Measurements from ENCODE around the gene LLGL1.
A peak's percentile ranks its signal among the peaks of the same experiment; 100 is the strongest.

LLGL1 gene

GRCh38 chr17:18237461-18237860, 12.0 kb downstream of the LLGL1 start:
- Histone ChIP-seq H3K27ac (replicated peaks; ENCODE audit: low read length) (no peak overlapping the region), H2BK12ac (ENCODE audit: low read length) (no peak overlapping the region), H3K9ac (ENCODE audit: low read depth, low read length, poor library complexity) (no peak overlapping the region), H3K14ac (ENCODE audit: low read length) (peak overlapping the region; percentile 58), H3K27me3 (ENCODE audit: control insufficient read depth in 3 of 3, insufficient read depth in 3 of 3, low read depth in 1 of 3, low read length in 3 of 3) (no peaks in the 10 kb centered on the region), H3K79me1 (ENCODE audit: low read depth, low read length) (peaks cover 32% of the 10 kb centered on the region), H3K4me2 (ENCODE audit: insufficient read depth, low read length, poor library complexity, severe bottlenecking) (no peak overlapping the region), H4K91ac (ENCODE audit: low read depth, low read length, poor library complexity) (no peak overlapping the region), H3K4me1 (ENCODE audit: control insufficient read depth in 2 of 2, insufficient read depth in 1 of 2, low read depth in 1 of 2, low read length in 2 of 2) (no peaks in the 10 kb centered on the region), H3K36me3 (replicated peaks in 1 of 2; ENCODE audit: control insufficient read depth in 2 of 2, insufficient read depth in 2 of 2, low read length in 2 of 2) (peaks cover 90 to 97% of the 10 kb centered on the region in 2 donors), H3K9me3 (replicated peaks in 1 of 2; ENCODE audit: control insufficient read depth in 2 of 2, insufficient read depth in 1 of 2, low read depth in 1 of 2, low read length in 2 of 2) (no peaks in the 10 kb centered on the region), H2AK5ac (ENCODE audit: low read depth, low read length) (no peak overlapping the region), H2BK15ac (ENCODE audit: low read length) (no peak overlapping the region), H3K23ac (ENCODE audit: low read depth, low read length, poor library complexity) (no peak overlapping the region), H2BK5ac (ENCODE audit: low read length) (no peak overlapping the region), H2AFZ (ENCODE audit: low read length) (no peak overlapping the region), H4K8ac (ENCODE audit: low read depth, low read length) (no peak overlapping the region), H2BK120ac (ENCODE audit: low read depth, low read length) (no peak overlapping the region), H3K18ac (ENCODE audit: low read length) (no peak overlapping the region), H3K4ac (ENCODE audit: low read length) (peak overlapping the region; percentile 42), H3K4me3 (ENCODE audit: low read length in 2 of 2) (no peak overlapping the region)
- WGBS, 2 donors (ENCODE audit: extremely low coverage in 2 of 2, insufficient read length in 2 of 2, insufficient replicate concordance in 1 of 2): no CpG with 5 or more reads among the region's 20 CpGs
- DNase-seq (ENCODE audit: low spot score): no peak

- no peak overlapping the region for H2AFZ ChIP-seq (ENCODE audit: low read length)
- H3K18ac ChIP-seq (ENCODE audit: low read length): peak overlapping the region; percentile 28
- peak overlapping the region; percentile 27 for H3K14ac ChIP-seq (ENCODE audit: low read length)
- no peak overlapping the region for H3K4me3 ChIP-seq (ENCODE audit: low read length in 2 of 2)
- DNase-seq (ENCODE audit: low spot score): no peak
- no peak overlapping the region for H3K23ac ChIP-seq (ENCODE audit: low read depth, low read length, poor library complexity)
- H2BK120ac ChIP-seq (ENCODE audit: low read depth, low read length): no peak overlapping the region
- no CpG with 5 or more reads among the region's 18 CpGs for WGBS, 2 donors (ENCODE audit: extremely low coverage in 2 of 2, insufficient read length in 2 of 2, insufficient replicate concordance in 1 of 2)
- H2BK12ac ChIP-seq (ENCODE audit: low read length): no peak overlapping the region
- H2AK5ac ChIP-seq (ENCODE audit: low read depth, low read length): no peak overlapping the region
- H3K4ac ChIP-seq (ENCODE audit: low read length): no peak overlapping the region
- peaks cover 87 to 95% of the 10 kb centered on the region in 2 donors for H3K36me3 ChIP-seq (replicated peaks in 1 of 2; ENCODE audit: control insufficient read depth in 2 of 2, insufficient read depth in 2 of 2, low read length in 2 of 2)
- H3K9ac ChIP-seq (ENCODE audit: low read depth, low read length, poor library complexity): no peak overlapping the region
- H3K4me2 ChIP-seq (ENCODE audit: insufficient read depth, low read length, poor library complexity, severe bottlenecking): no peak overlapping the region
- H4K91ac ChIP-seq (ENCODE audit: low read depth, low read length, poor library complexity): no peak overlapping the region
- peak overlapping the region; percentile 94 for H4K8ac ChIP-seq (ENCODE audit: low read depth, low read length)
- no peak overlapping the region for H3K27ac ChIP-seq (replicated peaks; ENCODE audit: low read length)
- no peaks in the 10 kb centered on the region for H3K27me3 ChIP-seq (ENCODE audit: control insufficient read depth in 3 of 3, insufficient read depth in 3 of 3, low read depth in 1 of 3, low read length in 3 of 3)
- H2BK15ac ChIP-seq (ENCODE audit: low read length): no peak overlapping the region
- H2BK5ac ChIP-seq (ENCODE audit: low read length): no peak overlapping the region
- no peaks in the 10 kb centered on the region for H3K4me1 ChIP-seq (ENCODE audit: control insufficient read depth in 2 of 2, insufficient read depth in 1 of 2, low read depth in 1 of 2, low read length in 2 of 2)
- H3K79me1 ChIP-seq (ENCODE audit: low read depth, low read length): peaks cover 28% of the 10 kb centered on the region
- no peaks in the 10 kb centered on the region for H3K9me3 ChIP-seq (replicated peaks in 1 of 2; ENCODE audit: control insufficient read depth in 2 of 2, insufficient read depth in 1 of 2, low read depth in 1 of 2, low read length in 2 of 2)
These were observed 12.9 kb downstream of the LLGL1 start for GRCh38 chr17:18238299-18238698.

- Histone ChIP-seq H3K4me3 (ENCODE audit: low read length in 2 of 2) (no peak overlapping the region), H2AK5ac (ENCODE audit: low read depth, low read length) (no peak overlapping the region), H3K9ac (ENCODE audit: low read depth, low read length, poor library complexity) (no peak overlapping the region), H2BK120ac (ENCODE audit: low read depth, low read length) (no peak overlapping the region), H2AFZ (ENCODE audit: low read length) (no peak overlapping the region), H3K27me3 (ENCODE audit: control insufficient read depth in 3 of 3, insufficient read depth in 3 of 3, low read depth in 1 of 3, low read length in 3 of 3) (no peaks in the 10 kb centered on the region), H3K4me2 (ENCODE audit: insufficient read depth, low read length, poor library complexity, severe bottlenecking) (no peak overlapping the region), H3K9me3 (replicated peaks in 1 of 2; ENCODE audit: control insufficient read depth in 2 of 2, insufficient read depth in 1 of 2, low read depth in 1 of 2, low read length in 2 of 2) (peaks cover 0 to 3% of the 10 kb centered on the region in 2 donors), H3K27ac (replicated peaks; ENCODE audit: low read length) (no peak overlapping the region), H3K18ac (ENCODE audit: low read length) (no peak overlapping the region), H3K23ac (ENCODE audit: low read depth, low read length, poor library complexity) (no peak overlapping the region), H3K4ac (ENCODE audit: low read length) (no peak overlapping the region), H3K36me3 (replicated peaks in 1 of 2; ENCODE audit: control insufficient read depth in 2 of 2, insufficient read depth in 2 of 2, low read length in 2 of 2) (peaks cover 81 to 92% of the 10 kb centered on the region in 2 donors), H4K91ac (ENCODE audit: low read depth, low read length, poor library complexity) (no peak overlapping the region), H3K14ac (ENCODE audit: low read length) (no peak overlapping the region), H2BK15ac (ENCODE audit: low read length) (no peak overlapping the region), H4K8ac (ENCODE audit: low read depth, low read length) (peak overlapping the region; percentile 82), H2BK12ac (ENCODE audit: low read length) (no peak overlapping the region), H2BK5ac (ENCODE audit: low read length) (peak overlapping the region; percentile 53), H3K79me1 (ENCODE audit: low read depth, low read length) (peaks cover 17% of the 10 kb centered on the region), H3K4me1 (ENCODE audit: control insufficient read depth in 2 of 2, insufficient read depth in 1 of 2, low read depth in 1 of 2, low read length in 2 of 2) (no peaks in the 10 kb centered on the region)
- DNase-seq (ENCODE audit: low spot score): no peak
- WGBS, 2 donors (ENCODE audit: extremely low coverage in 2 of 2, insufficient read length in 2 of 2, insufficient replicate concordance in 1 of 2): no CpG with 5 or more reads among the region's 19 CpGs
These were observed 15.0 kb downstream of the LLGL1 start for GRCh38 chr17:18240449-18240848.

DNA sequence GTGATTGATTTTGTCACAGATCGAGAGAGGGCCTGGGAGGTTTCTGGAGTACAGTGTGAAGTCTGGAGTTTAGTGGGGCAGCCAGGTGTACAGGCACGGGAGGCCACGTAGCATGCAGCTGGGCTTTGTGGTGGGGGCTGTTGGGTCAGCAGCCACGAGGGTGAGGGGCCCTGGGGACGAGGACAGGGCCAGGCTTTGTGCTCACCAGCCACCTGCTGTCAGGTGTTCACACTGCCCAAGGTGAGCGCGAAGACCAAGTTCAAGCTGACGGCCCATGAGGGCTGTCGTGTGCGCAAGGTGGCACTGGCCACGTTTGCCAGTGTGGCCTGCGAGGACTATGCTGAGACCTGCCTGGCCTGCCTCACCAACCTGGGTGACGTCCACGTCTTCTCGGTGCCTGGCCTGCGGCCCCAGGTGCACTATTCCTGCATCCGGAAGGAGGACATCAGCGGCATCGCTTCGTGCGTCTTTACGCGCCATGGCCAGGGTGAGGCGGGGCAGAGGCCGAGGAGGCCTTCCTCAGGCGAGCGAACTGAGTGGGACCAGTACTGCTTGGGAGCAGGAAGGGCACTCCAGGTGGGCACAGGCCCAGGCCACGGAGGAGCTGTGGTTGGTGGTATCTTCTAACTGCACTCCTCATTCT, 15.9 kb downstream of the LLGL1 start:
- Histone ChIP-seq H2BK15ac (ENCODE audit: low read length) (no peak overlapping the region), H3K27me3 (ENCODE audit: control insufficient read depth in 3 of 3, insufficient read depth in 3 of 3, low read depth in 1 of 3, low read length in 3 of 3) (no peaks in the 10 kb centered on the region), H2BK5ac (ENCODE audit: low read length) (peak overlapping the region; percentile 24), H3K9me3 (replicated peaks in 1 of 2; ENCODE audit: control insufficient read depth in 2 of 2, insufficient read depth in 1 of 2, low read depth in 1 of 2, low read length in 2 of 2) (peaks cover 0 to 3% of the 10 kb centered on the region in 2 donors), H3K9ac (ENCODE audit: low read depth, low read length, poor library complexity) (no peak overlapping the region), H3K27ac (replicated peaks; ENCODE audit: low read length) (no peak overlapping the region), H3K79me1 (ENCODE audit: low read depth, low read length) (peaks cover 14% of the 10 kb centered on the region), H4K8ac (ENCODE audit: low read depth, low read length) (no peak overlapping the region), H2AFZ (ENCODE audit: low read length) (no peak overlapping the region), H2AK5ac (ENCODE audit: low read depth, low read length) (no peak overlapping the region), H2BK12ac (ENCODE audit: low read length) (peak overlapping the region; percentile 84), H3K18ac (ENCODE audit: low read length) (no peak overlapping the region), H3K4ac (ENCODE audit: low read length) (no peak overlapping the region), H3K4me3 (ENCODE audit: low read length in 2 of 2) (peak overlapping the region in 1 of 2 donors; percentile 52), H4K91ac (ENCODE audit: low read depth, low read length, poor library complexity) (no peak overlapping the region), H3K4me1 (ENCODE audit: control insufficient read depth in 2 of 2, insufficient read depth in 1 of 2, low read depth in 1 of 2, low read length in 2 of 2) (no peaks in the 10 kb centered on the region), H3K36me3 (replicated peaks in 1 of 2; ENCODE audit: control insufficient read depth in 2 of 2, insufficient read depth in 2 of 2, low read length in 2 of 2) (peaks cover 81 to 92% of the 10 kb centered on the region in 2 donors), H3K23ac (ENCODE audit: low read depth, low read length, poor library complexity) (peak overlapping the region; percentile 73), H3K14ac (ENCODE audit: low read length) (peak overlapping the region; percentile 82), H3K4me2 (ENCODE audit: insufficient read depth, low read length, poor library complexity, severe bottlenecking) (no peak overlapping the region), H2BK120ac (ENCODE audit: low read depth, low read length) (no peak overlapping the region)
- no CpG with 5 or more reads among the region's 28 CpGs for WGBS, 2 donors (ENCODE audit: extremely low coverage in 2 of 2, insufficient read length in 2 of 2, insufficient replicate concordance in 1 of 2)
- no peak for DNase-seq (ENCODE audit: low spot score)
